ENCODE results near the gene ABCC2.

DNA sequence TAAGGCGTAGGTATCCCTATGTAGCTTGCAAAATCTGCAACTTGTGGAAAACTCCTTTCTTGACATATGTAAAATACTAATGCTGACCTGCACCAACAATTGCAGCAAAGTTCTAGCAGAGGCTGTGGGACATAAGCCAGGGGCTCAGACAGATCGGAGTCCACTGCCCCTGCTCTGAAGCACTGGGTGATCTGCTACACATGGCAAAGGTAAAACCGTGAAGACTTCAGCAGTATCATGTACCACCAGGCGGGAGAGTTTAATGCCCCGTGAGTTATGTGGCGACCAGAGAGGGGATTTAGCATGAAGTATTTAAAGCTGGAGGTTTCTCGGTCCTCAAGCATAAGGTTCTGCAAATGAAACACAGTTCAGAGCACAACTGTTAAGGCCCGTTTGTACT, 76.4 kb downstream of the ABCC2 start:
- TF ChIP-seq, protein P1, sequence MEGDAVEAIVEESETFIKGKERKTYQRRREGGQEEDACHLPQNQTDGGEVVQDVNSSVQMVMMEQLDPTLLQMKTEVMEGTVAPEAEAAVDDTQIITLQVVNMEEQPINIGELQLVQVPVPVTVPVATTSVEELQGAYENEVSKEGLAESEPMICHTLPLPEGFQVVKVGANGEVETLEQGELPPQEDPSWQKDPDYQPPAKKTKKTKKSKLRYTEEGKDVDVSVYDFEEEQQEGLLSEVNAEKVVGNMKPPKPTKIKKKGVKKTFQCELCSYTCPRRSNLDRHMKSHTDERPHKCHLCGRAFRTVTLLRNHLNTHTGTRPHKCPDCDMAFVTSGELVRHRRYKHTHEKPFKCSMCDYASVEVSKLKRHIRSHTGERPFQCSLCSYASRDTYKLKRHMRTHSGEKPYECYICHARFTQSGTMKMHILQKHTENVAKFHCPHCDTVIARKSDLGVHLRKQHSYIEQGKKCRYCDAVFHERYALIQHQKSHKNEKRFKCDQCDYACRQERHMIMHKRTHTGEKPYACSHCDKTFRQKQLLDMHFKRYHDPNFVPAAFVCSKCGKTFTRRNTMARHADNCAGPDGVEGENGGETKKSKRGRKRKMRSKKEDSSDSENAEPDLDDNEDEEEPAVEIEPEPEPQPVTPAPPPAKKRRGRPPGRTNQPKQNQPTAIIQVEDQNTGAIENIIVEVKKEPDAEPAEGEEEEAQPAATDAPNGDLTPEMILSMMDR (IDR thresholded peaks at IDR 0.05), result no peak
- no peak for TF ChIP-seq ZFX (IDR thresholded peaks at IDR 0.05; ENCODE audit: borderline replicate concordance)

Data from 22Rv1 (cell line).